ENCODE data around the gene BCL2L11. TPM values are rescaled to one million over a fixed set of nuclear protein-coding genes. Genes with fewer than 3 reads are reported as not detected.

The BCL2L11 gene
- total RNA-seq, 6 experiments from 2014 or later, result 0.67 to 0.95 (median 0.81) TPM

GRCh38 chr2:111094691-111095090 lies 26.0 kb upstream of the BCL2L11 start:
- DNase-seq, result no peak
- peaks cover 23% of the 10 kb centered on the region for H3K27me3 Mint-ChIP-seq (ENCODE audit: insufficient read depth)
- TF ChIP-seq, protein P1, sequence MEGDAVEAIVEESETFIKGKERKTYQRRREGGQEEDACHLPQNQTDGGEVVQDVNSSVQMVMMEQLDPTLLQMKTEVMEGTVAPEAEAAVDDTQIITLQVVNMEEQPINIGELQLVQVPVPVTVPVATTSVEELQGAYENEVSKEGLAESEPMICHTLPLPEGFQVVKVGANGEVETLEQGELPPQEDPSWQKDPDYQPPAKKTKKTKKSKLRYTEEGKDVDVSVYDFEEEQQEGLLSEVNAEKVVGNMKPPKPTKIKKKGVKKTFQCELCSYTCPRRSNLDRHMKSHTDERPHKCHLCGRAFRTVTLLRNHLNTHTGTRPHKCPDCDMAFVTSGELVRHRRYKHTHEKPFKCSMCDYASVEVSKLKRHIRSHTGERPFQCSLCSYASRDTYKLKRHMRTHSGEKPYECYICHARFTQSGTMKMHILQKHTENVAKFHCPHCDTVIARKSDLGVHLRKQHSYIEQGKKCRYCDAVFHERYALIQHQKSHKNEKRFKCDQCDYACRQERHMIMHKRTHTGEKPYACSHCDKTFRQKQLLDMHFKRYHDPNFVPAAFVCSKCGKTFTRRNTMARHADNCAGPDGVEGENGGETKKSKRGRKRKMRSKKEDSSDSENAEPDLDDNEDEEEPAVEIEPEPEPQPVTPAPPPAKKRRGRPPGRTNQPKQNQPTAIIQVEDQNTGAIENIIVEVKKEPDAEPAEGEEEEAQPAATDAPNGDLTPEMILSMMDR (IDR thresholded peaks at IDR 0.05), result no peak
- no peak overlapping the region for H3K27ac Mint-ChIP-seq
- no peaks in the 10 kb centered on the region for H3K9me3 Mint-ChIP-seq
- no peaks in the 10 kb centered on the region for H3K4me1 Mint-ChIP-seq (ENCODE audit: low read depth)
- no peak overlapping the region for H3K4me3 Mint-ChIP-seq
- no peaks in the 10 kb centered on the region for H3K36me3 Mint-ChIP-seq (ENCODE audit: low read depth)

DNA sequence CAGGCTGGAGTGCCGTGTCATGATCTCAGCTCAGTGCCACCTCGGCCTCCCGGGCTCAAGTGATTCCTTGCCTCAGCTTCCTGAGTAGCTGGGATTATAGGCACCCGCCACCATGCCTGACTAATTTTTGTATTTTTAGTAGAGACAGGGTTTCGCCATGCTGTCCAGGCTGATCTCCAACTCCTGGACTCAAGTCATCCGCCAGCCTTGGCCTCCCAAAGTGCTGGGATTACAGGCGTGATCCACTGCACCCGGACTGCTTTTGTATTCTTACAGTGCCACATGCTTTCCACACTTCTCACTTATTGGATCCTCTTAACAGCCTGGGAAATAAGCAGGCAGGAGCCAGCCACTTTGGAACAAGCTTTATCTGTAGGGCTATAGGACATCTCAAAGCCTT lies 25.3 kb upstream of the BCL2L11 start:
- Mint-ChIP-seq H3K4me1 (ENCODE audit: low read depth) (no peaks in the 10 kb centered on the region), H3K9me3 (no peaks in the 10 kb centered on the region), H3K27ac (no peak overlapping the region), H3K27me3 (ENCODE audit: insufficient read depth) (peaks cover 28% of the 10 kb centered on the region), H3K36me3 (ENCODE audit: low read depth) (no peaks in the 10 kb centered on the region), H3K4me3 (no peak overlapping the region)
- TF ChIP-seq, protein P1 (IDR thresholded peaks at IDR 0.05), result no peak
- DNase-seq, result no peak

DNA sequence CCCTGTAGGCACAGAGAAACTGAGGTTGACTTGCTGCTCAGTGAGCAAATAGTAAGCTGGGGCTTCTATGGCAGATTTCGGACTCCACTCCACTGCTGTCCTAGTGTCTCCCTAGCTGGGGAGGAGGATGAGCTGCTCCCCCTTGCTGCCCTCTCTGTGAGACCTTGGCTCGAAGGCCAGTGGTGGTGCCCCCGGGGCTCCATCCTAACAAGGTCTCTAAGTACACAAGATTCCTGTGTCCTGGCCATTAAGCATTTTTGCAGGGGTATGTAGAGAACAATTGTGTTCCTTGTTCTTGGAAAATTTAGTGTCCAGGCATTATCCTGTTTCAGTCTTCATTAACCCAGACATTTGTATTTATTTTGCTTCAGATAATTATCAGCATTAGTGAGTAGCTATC lies 21.3 kb upstream of the BCL2L11 start:
- no peaks in the 10 kb centered on the region for H3K4me1 Mint-ChIP-seq (ENCODE audit: low read depth)
- no peak overlapping the region for H3K4me3 Mint-ChIP-seq
- no peaks in the 10 kb centered on the region for H3K9me3 Mint-ChIP-seq
- no peak overlapping the region for H3K27ac Mint-ChIP-seq
- H3K36me3 Mint-ChIP-seq (ENCODE audit: low read depth), result no peaks in the 10 kb centered on the region
- H3K27me3 Mint-ChIP-seq (ENCODE audit: insufficient read depth), result peaks cover 23% of the 10 kb centered on the region
- TF ChIP-seq, protein P1 (IDR thresholded peaks at IDR 0.05), result no peak
- DNase-seq, result no peak

- DNase-seq, result no peak
- Mint-ChIP-seq H3K4me3 (no peak overlapping the region), H3K4me1 (ENCODE audit: low read depth) (no peaks in the 10 kb centered on the region), H3K36me3 (ENCODE audit: low read depth) (no peaks in the 10 kb centered on the region), H3K27ac (no peak overlapping the region), H3K9me3 (no peaks in the 10 kb centered on the region), H3K27me3 (ENCODE audit: insufficient read depth) (peaks cover 22% of the 10 kb centered on the region)
- TF ChIP-seq, protein P1 (IDR thresholded peaks at IDR 0.05), result no peak
Observed at GRCh38 chr2:111100087-111100764, 20.5 kb upstream of the BCL2L11 start.

DNA sequence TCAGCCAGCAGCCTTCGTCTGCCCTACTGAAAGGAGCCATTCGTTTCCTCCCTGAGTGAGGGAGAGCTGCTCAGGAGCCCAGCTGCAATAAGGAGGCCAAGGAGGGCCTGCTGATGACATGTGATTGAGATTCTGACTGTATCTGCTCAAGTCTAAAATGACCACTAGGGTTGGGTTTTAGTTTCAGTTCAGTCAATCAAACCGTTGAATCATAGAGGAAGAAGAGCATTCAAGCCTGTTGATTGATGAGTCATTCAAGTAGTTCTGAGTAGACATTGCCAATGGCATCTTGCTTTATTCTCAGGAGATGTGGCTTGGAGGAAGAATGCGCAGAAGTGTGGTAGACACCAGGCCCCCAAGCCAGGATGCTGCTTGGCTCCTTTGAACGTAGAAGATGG lies 19.9 kb upstream of the BCL2L11 start:
- Mint-ChIP-seq H3K9me3 (no peaks in the 10 kb centered on the region), H3K4me1 (ENCODE audit: low read depth) (no peaks in the 10 kb centered on the region)

More for the DNA sequence above, 19.9 kb upstream of the BCL2L11 start:
- Mint-ChIP-seq H3K4me3 (no peak overlapping the region), H3K36me3 (ENCODE audit: low read depth) (no peaks in the 10 kb centered on the region), H3K27ac (no peak overlapping the region), H3K27me3 (ENCODE audit: insufficient read depth) (peaks cover 23% of the 10 kb centered on the region)
- no peak for DNase-seq
- TF ChIP-seq, protein P1 (IDR thresholded peaks at IDR 0.05), result no peak

Measured in HFFc6 (cell line).